B cell (primary cell): ENCODE results near the gene DNAJB1.

ENCODE experiments used
- EZH2 ChIP-seq: IDR thresholded peaks from 2 replicates; pipeline ENCODE4 v1.6.1; 2012; ENCODE audit warnings: borderline replicate concordance, low read depth, mild to moderate bottlenecking, moderate library complexity, low read length; ENCODE audit not compliant: insufficient read depth, poor library complexity, severe bottlenecking
- TF ChIP-seq, protein P1 (sequence below): fragments of 200-600 bp; IDR thresholded peaks from one replicate; pipeline ENCODE4 v1.8.0; 2022; ENCODE audit warnings: antibody characterized with exemption, mild to moderate bottlenecking

DNA sequence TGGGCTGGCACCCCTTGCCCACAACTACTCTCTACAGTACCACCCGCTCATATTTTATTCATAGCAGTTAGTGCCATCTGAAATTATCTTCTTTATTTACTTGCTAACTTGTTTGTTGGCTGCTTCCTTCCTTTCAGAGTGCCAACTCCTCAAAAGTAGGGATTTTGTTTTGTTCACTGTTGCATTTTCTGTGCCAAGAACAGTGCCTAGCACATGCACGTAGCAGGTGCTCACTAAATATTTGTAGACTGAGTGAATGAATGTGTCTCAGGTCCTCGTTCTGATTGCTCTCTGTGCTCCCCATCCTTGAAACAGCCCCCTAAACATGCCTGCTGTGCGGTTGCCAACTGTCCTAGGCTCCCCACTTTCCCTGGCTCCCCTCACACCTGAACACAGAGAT is 23.8 kb downstream of the DNAJB1 start:
- no peak for TF ChIP-seq EZH2
- TF ChIP-seq, protein P1, sequence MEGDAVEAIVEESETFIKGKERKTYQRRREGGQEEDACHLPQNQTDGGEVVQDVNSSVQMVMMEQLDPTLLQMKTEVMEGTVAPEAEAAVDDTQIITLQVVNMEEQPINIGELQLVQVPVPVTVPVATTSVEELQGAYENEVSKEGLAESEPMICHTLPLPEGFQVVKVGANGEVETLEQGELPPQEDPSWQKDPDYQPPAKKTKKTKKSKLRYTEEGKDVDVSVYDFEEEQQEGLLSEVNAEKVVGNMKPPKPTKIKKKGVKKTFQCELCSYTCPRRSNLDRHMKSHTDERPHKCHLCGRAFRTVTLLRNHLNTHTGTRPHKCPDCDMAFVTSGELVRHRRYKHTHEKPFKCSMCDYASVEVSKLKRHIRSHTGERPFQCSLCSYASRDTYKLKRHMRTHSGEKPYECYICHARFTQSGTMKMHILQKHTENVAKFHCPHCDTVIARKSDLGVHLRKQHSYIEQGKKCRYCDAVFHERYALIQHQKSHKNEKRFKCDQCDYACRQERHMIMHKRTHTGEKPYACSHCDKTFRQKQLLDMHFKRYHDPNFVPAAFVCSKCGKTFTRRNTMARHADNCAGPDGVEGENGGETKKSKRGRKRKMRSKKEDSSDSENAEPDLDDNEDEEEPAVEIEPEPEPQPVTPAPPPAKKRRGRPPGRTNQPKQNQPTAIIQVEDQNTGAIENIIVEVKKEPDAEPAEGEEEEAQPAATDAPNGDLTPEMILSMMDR, result no peak
